ENCODE data around the gene PRSS8.
"Not testable (repeated sequence)": the region's sequence is repeated elsewhere in the genome, so short reads cannot be mapped to it uniquely, and the experiment has no call there.

Gene PRSS8

DNA sequence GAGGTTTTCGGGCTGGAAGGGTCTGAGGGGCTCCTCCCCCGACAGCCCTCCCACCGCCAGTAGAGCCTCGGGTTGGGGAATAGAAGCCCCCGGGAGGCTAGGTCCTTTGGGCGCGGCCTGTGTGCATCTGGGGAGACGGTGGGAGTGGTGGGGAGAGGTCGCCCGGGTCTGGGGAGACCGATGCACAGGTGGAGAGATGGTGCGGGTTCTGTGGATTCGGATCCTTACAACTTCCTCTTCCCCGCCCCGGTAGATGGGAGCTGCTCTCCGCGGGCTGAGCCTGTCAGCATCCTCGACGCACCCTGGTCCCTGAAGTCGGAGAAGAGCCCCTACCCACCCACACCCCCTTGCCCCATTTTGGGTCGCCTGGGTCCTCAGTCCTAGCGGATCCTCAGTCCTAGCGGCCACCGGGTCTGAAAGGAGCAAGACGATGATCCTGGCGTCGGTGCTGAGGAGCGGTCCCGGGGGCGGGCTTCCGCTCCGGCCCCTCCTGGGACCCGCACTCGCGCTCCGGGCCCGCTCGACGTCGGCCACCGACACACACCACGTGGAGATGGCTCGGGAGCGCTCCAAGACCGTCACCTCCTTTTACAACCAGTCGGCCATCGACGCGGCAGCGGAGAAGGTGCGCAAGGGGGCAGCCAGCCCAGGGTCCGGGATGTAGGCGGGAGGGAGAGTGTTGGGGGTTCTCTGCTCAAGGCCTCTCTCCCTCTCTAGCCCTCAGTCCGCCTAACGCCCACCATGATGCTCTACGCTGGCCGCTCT is 26.6 kb downstream of the PRSS8 start:
- H3K4me3 ChIP-seq (ENCODE audit: low read length) = peak overlapping the region; percentile 69
- DNase-seq (ENCODE audit: low read depth, low spot score) = no peak

GRCh38 chr16:31108035-31108793 is 27.3 kb downstream of the PRSS8 start, which contains the start of gene BCKDK:
TSS of gene BCKDK (plus strand) at chr16:31108386. CDS start at chr16:31109224, 838 bp downstream.
- H3K4me3 ChIP-seq (ENCODE audit: low read length) = peak within 1 kb of the TSS; percentile 69
- DNase-seq (ENCODE audit: low read depth, low spot score) = peak; percentile 63

- peak overlapping the region; percentile 69 for H3K4me3 ChIP-seq (ENCODE audit: low read length)
- DNase-seq (ENCODE audit: low read depth, low spot score) = no peak
Observed at GRCh38 chr16:31107465-31107867, 28.1 kb downstream of the PRSS8 start.

DNA sequence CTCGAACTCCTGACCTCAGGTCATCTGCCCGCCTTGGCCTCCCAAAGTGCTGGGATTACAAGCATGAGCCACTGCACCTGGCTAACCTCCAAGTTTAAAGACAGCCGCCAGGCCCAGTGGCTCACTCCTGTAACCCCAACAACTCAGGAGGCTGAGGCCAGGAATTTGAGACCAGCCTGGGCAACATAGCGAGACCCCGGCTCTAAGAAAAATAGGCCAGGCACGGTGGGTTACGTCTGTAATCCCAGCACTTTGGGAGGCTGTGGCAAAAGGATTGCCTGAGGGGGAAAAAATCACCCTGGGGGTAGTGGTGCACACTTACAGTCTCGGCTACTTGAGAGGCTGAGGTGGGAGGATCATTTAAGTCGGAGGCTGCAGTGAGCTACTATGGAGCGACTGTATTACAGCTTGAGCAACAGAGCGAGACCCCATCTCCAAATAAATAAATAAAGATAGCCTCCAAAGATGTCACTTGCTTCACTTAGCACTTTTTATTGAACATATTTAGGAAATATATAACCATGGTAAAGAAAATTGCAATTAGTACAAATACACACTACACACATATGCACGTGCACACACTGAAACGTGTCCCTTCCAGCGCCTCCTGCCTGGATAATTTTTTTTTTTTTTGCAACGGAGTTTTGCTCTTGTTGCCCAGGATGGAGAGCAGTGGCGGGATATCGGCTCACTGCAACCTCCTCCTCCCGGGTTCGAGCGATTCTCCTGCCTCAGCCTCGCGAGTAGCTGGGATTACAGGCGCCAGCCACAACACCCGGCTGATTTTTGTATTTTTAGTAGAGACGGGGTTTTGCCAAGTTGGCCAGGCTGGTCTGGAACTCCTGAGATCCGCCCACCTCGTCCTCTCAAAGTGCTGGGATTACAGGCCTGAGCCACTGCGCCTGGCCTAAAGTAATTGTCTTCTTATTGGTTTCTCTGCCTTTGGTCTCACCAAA is 28.7 kb downstream of the PRSS8 start:
- no peak for DNase-seq (ENCODE audit: low read depth, low spot score)
- H3K4me3 ChIP-seq (ENCODE audit: low read length) = no peak overlapping the region

GRCh38 chr16:31105677-31106213 is 29.8 kb downstream of the PRSS8 start:
- DNase-seq (ENCODE audit: low read depth, low spot score) = peak; percentile 37
- H3K4me3 ChIP-seq (ENCODE audit: low read length) = peak overlapping the region; percentile 21

- H3K4me3 ChIP-seq (ENCODE audit: low read length); DNase-seq (ENCODE audit: low read depth, low spot score): not testable (repeated sequence)
Observed at GRCh38 chr16:31100876-31101641, 34.5 kb downstream of the PRSS8 start.

GRCh38 chr16:31099860-31100638 is 35.5 kb downstream of the PRSS8 start:
- no peak overlapping the region for H3K4me3 ChIP-seq (ENCODE audit: low read length)
- no peak for DNase-seq (ENCODE audit: low read depth, low spot score)

DNA sequence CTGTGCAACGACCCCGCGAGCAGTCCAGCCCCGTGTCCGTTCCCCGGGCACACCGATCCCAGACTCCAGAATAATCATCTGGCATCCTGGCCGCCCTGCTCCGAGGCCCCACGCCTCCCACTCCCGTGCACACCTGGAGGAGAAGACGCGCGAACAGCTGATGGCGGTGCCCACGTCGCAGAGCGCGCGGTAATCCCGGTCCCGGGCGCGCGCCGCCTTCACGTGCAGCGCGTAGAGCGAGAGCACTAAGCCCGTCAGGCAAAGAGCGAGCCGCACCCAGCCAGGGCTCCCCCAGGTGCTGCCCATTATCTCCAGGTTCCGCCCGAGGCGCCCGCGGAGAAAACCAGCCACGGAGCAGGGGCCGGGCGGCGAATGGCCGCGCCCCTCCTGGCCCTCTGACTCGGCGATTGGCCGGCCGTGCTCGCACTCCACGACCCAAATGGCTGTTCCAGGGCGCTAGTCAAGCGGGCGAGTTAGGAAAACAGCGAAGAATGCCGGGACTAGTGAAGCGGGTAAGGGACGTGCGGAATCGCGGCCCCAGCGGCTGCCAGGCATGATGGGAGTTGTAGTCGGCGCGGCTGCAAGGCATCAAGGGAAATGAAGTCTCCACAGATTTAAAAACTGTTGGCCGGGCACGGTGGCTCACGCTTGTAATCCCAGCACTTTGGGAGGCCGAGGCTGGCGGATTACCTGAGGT is 41.0 kb downstream of the PRSS8 start, which contains the start of gene VKORC1:
Gene VKORC1 (minus strand): TSS at position 374 of the 697 bp plus-strand sequence. CDS start 68 bp downstream, at position 306.
- peak within 1 kb of the TSS; percentile 92 for H3K4me3 ChIP-seq (ENCODE audit: low read length)
- DNase-seq (ENCODE audit: low read depth, low spot score) = peak; percentile 89

DNA sequence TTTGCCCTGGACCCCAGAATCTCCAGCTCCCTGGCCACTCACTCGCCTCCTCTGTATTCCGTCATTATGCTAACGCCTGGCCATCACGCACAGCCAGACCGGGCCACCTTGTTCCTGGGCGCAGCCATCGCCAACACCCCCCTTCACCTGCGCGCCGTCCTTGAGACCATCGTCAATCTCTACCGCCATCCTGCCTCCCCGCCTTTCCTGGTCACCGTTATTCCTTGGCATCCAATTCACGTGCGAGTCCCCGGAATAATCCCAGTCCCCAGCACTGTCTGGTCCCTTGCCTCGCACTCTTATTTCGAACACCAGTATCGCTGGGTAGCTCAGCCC is 41.5 kb downstream of the PRSS8 start:
- no peak for DNase-seq (ENCODE audit: low read depth, low spot score)
- peak overlapping the region; percentile 92 for H3K4me3 ChIP-seq (ENCODE audit: low read length)

GRCh38 chr16:31093132-31093703 is 42.3 kb downstream of the PRSS8 start:
- H3K4me3 ChIP-seq (ENCODE audit: low read length) = peak overlapping the region; percentile 21
- DNase-seq (ENCODE audit: low read depth, low spot score) = no peak

GRCh38 chr16:31092330-31092729 is 43.2 kb downstream of the PRSS8 start:
- no peak overlapping the region for H3K4me3 ChIP-seq (ENCODE audit: low read length)
- DNase-seq (ENCODE audit: low read depth, low spot score) = no peak

DNA sequence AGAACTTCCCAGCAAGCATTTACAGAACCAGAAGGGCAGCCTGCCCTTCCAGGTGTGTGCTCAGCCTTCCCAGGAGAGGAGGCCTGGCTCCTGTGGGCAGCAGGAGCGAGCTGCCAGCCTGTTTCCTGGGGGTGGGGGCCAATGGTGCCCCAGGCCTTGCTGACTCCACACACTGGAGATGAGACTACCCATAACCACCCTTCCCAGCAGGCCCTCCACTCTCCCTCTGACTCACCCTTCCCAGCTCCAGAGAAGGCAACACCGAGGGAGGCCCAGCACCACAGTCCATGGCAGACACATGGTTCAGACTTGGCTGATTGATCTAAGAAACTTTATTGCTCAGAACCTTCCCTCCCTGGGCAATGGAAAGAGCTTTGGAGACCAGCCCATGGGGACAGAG is 45.0 kb downstream of the PRSS8 start:
- no peak for DNase-seq (ENCODE audit: low read depth, low spot score)
- H3K4me3 ChIP-seq (ENCODE audit: low read length) = no peak overlapping the region

- no peak overlapping the region for H3K4me3 ChIP-seq (ENCODE audit: low read length)
Observed at GRCh38 chr16:31089199-31089598, 46.3 kb downstream of the PRSS8 start.

GRCh38 chr16:31088459-31089183 is 46.9 kb downstream of the PRSS8 start, which contains the start of gene PRSS53:
TSS of gene PRSS53 (minus strand) at chr16:31088943. CDS start at chr16:31088809, 134 bp downstream.
- H3K4me3 ChIP-seq (ENCODE audit: low read length) = no peak within 1 kb of the TSS
- no peak for DNase-seq (ENCODE audit: low read depth, low spot score)

More at GRCh38 chr16:31089199-31089598, 46.3 kb downstream of the PRSS8 start:
- no peak for DNase-seq (ENCODE audit: low read depth, low spot score)

DNA sequence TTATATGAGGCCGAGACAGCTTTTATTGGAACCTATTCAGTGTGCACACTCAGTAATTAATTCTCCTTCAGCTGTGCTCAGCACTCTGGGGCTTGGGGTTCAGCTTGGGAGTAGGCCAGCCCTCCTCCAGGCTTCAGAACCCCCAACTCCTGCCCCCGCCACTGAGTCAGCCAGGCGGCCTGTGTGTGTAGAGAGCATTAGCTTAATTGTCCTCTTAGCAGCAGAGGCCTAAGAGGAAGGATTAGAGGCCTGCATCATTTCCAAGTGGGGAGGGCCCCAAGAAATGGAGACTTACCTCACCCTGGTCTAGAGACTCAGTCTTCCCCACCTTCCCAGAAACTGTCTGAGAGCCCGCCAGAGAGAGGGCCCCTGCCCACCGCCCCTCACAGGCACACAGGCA is 47.6 kb downstream of the PRSS8 start:
- DNase-seq (ENCODE audit: low read depth, low spot score) = no peak
- H3K4me3 ChIP-seq (ENCODE audit: low read length) = no peak overlapping the region

DNA sequence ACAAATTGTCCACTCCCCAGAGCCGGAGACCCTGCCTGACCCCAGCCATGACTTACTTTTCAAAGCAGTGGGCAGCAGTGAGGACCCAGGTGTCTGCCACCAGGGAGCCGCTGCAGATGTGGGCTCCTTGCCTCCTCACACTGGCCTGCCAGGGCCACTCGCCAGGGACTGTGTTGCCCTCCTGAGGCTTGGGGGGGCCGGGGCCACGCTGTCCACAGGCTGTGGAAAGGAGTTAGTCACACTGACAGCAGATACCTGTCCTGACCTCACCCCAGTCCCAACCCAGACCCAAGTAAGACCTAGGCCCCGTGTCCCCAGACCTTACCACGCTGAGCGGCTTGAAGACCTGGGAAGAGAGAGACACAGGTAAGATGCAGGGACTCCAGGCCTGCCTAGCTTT is 48.0 kb downstream of the PRSS8 start:
- no peak overlapping the region for H3K4me3 ChIP-seq (ENCODE audit: low read length)
- no peak for DNase-seq (ENCODE audit: low read depth, low spot score)
